Pancreas (tissue), 10 donors: ENCODE results near the gene GARIN5B. TPM values are rescaled to one million over a fixed set of nuclear protein-coding genes. Genes with fewer than 3 reads are reported as not detected.

Experiments
- ATAC-seq, 4 donors: fragments of 200-7000 bp; cut with Tn5 transposase; one replicate each; pipeline versions ENCODE4 v1.8.0 to v1.9.1; 2020; ENCODE audit warnings: mild to moderate bottlenecking in 4 of 4, moderate library complexity in 4 of 4
- DNase-seq, 6 donors: peaks; one replicate each; pipeline ENCODE4 v3.0.0-alpha.2; 2020
- FAIRE-seq: peaks from 2 replicates; lab custom pipeline; 2012; peaks lifted over from hg19 to GRCh38; lab: Jason Lieb, UNC
- H3K27ac ChIP-seq, 4 donors: fragments of 200-600 bp; sonication (generic); 1 replicate in 3 of 4; 2 replicates in 1 of 4; pipeline versions ENCODE4 v1.5.0 to v1.8.0; 2020
- H3K27me3 ChIP-seq, 4 donors: fragments of 200-600 bp; one replicate each; pipeline ENCODE4 v1.8.0; 2021
- H3K36me3 ChIP-seq, 3 donors: fragments of 200-600 bp; sonication (generic) in 1 of 3; one replicate each; pipeline versions ENCODE4 v1.5.0 to v1.8.0; 2020 to 2021
- H3K4me1 ChIP-seq, 3 donors: fragments of 200-600 bp; one replicate each; pipeline ENCODE4 v1.8.0; 2021
- H3K4me3 ChIP-seq, 4 donors: fragments of 200-600 bp; sonication (generic) in 2 of 4; one replicate each; pipeline versions ENCODE4 v1.5.0 to v1.8.0; 2020 to 2021
- H3K9me3 ChIP-seq, 4 donors: fragments of 200-600 bp; one replicate each; pipeline ENCODE4 v1.8.0; 2021
- WGBS, 2 donors: extraction: QIAGEN DNeasy Blood & Tissue Kit; methylation state at CpG; one replicate each; pipeline ENCODE4 v1.1.7; 2013; 5-methylcytosine and 5-hydroxymethylcytosine counted together
- intact Hi-C, 3 donors: fragments of 100-400 bp; cut with DNase I; formaldehyde crosslinking; loops; one replicate each; pipeline versions ENCODE4 v1.11.1 to v1.14.2; 2022
- polyA plus RNA-seq, 2 donors: library from polyadenylated mRNA; stranded (reverse); fragments of 200-250 nt; gene quantifications; one replicate each; pipeline ENCODE4 v1.2.3, GENCODE V29; 2013
- total RNA-seq, 6 donors: library from RNA; stranded (reverse); fragmentation: NEBNext Ultra II Directional in 4 of 6; extraction: Animal tissue kit (Norgen Biotek cat#: 25700) in 4 of 6; gene quantifications; one replicate each; pipeline versions ENCODE4 v1.2.1 to v1.2.4, GENCODE V29; 2021 to 2023
- TF ChIP-seq, protein P1 (sequence below), 4 donors: fragments of 200-600 bp; sonication (generic) in 3 of 4; IDR thresholded peaks; one replicate each; pipeline versions ENCODE4 v1.5.0 to v1.8.0; 2021; ENCODE audit warnings: antibody characterized with exemption in 4 of 4
- donor health status: healthy with polysubstance abuse.
- donor health status: DM: no; HTN: no; CAD: no; lungs with moderate emphysema.
- donor health status: DM: no; HTN: no; CAD: no.
- donor health status: control.
- donor health status: control.
- donor health status: Bipolar disorder and iron deficiency.
- donor health status: DM: yes; HTN: yes; CAD: no.
- donor health status: DM: no; HTN: no; CAD: no.
- donor health status: DM: no; HTN: no; CAD: no.
- donor health status: DM: yes; HTN: yes; CAD: no.

The GARIN5B gene
- total and polyA plus RNA-seq, 8 donors: not detected

DNA sequence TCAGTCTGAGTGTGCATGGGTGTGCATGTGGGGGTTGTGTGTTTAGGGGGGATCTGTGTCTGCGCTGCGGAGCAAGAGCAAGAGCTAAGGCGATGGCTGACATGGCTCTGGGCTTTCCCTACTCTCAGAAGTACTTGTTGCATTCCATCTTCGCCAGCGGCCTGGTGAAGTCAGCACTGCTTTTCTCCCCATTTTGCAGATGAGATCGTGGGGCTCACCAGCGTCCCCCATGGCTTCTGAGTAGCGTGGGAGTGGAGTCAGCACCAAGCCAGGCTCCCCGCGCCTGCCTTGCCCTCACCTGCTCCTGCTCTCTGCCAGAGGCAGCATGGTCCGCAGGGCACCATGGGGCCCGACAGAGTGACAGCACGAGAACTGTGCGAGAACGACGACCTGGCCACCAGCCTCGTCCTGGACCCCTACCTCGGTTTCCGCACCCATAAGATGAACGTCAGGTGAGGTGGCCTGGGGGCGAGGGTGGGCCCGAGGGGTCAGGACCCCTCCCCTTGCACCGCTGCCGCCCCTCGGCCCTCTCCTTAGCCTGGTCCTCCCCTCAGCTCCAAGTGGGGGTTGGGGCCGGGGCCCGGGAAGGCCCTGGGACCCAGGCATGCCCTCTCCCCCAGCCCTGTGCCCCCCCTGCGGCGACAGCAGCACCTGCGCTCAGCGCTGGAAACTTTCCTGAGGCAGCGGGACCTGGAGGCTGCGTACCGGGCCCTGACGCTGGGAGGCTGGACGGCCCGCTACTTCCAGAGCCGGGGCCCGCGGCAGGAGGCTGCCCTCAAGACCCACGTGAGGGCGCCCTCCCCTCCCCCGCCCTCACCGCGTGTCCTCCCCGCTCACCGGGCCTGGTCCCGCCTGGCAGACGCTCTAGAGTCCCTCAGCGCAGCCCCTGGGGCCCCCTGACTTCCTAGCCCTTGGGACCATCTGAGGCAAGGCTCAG lies 21.2 kb downstream of the GARIN5B start:
- DNase-seq (peak in 3 of 6 donors; percentile 28 to 80 (median 60)), ATAC-seq (no peak), FAIRE-seq (no peak)
- no peak overlapping the region for H3K27ac ChIP-seq
- no peaks in the 10 kb centered on the region for H3K9me3 ChIP-seq
- intact Hi-C loops: no loop called here
- no peaks in the 10 kb centered on the region for H3K4me1 ChIP-seq
- TF ChIP-seq, protein P1, sequence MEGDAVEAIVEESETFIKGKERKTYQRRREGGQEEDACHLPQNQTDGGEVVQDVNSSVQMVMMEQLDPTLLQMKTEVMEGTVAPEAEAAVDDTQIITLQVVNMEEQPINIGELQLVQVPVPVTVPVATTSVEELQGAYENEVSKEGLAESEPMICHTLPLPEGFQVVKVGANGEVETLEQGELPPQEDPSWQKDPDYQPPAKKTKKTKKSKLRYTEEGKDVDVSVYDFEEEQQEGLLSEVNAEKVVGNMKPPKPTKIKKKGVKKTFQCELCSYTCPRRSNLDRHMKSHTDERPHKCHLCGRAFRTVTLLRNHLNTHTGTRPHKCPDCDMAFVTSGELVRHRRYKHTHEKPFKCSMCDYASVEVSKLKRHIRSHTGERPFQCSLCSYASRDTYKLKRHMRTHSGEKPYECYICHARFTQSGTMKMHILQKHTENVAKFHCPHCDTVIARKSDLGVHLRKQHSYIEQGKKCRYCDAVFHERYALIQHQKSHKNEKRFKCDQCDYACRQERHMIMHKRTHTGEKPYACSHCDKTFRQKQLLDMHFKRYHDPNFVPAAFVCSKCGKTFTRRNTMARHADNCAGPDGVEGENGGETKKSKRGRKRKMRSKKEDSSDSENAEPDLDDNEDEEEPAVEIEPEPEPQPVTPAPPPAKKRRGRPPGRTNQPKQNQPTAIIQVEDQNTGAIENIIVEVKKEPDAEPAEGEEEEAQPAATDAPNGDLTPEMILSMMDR (IDR thresholded peaks at IDR 0.05): no peak
- peaks cover 0 to 4% (median 0%) of the 10 kb centered on the region in 3 donors for H3K36me3 ChIP-seq
- H3K4me3 ChIP-seq: peak overlapping the region in 1 of 4 donors; percentile 62
- WGBS, 2 donors: 84 to 92% methylated on average over 45 to 50 of the region's 50 CpGs
- no peaks in the 10 kb centered on the region for H3K27me3 ChIP-seq

DNA sequence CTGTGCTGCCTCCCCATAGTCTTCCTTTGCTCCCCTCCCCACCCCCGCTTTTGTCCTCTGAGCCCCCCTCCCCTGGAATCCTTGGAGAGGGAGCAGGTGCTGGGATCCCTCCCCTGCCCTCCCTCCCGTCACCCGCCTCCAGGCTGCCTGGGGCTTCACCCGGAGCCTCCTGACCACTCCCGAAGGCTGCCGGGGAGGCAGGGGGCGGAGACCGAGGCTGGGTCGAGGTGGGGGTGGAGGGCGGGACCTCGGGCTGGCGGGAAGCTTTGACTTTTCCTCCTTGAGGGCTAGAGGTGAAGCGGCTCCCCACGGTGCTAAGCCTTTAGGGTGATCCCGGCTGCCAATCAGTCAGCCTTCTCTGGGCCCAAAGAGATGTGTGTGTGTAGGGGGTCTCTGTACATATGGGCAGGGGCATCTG lies 21.9 kb downstream of the GARIN5B start:
- no peak for FAIRE-seq
- WGBS, 2 donors: 4 to 8% methylated on average over 15 of the region's 15 CpGs
- Histone ChIP-seq H3K36me3 (peaks cover 0 to 4% (median 0%) of the 10 kb centered on the region in 3 donors), H3K4me1 (no peaks in the 10 kb centered on the region), H3K9me3 (no peaks in the 10 kb centered on the region), H3K27ac (no peak overlapping the region), H3K27me3 (no peaks in the 10 kb centered on the region), H3K4me3 (peak overlapping the region in 3 of 4 donors; percentile 14 to 62 (median 57))
- intact Hi-C loops: no loop called here
- TF ChIP-seq, protein P1 (IDR thresholded peaks at IDR 0.05): no peak
- peak in 2 of 4 donors; percentile 9 to 18 for ATAC-seq
- peak; percentile 65 to 87 (median 81) for DNase-seq

DNA sequence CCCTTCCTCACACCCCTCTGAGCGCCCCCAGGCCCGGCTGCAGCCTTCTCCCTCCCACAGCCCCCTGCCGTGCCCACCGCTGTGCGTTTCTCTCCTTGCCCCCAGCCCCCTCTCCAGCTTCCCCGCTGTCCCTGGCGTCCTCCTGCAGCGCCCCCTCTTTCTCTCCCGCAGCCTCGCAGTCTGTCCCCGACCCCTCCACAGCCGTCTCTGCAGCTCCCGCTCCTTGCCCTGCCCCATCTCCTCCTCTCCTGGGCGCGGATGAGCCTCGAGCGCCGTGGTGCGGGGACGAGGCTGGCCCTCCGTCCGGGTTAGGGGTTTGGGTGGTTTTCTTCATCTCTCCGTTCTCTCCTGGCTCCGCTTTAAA lies 22.3 kb downstream of the GARIN5B start:
- Histone ChIP-seq H3K9me3 (no peaks in the 10 kb centered on the region), H3K36me3 (peaks cover 0 to 4% (median 0%) of the 10 kb centered on the region in 3 donors), H3K27ac (no peak overlapping the region), H3K4me3 (peak overlapping the region in 3 of 4 donors; percentile 14 to 62 (median 57)), H3K27me3 (no peaks in the 10 kb centered on the region), H3K4me1 (no peaks in the 10 kb centered on the region)
- TF ChIP-seq, protein P1 (IDR thresholded peaks at IDR 0.05): no peak
- ATAC-seq: no peak
- no peak for FAIRE-seq
- peak in 1 of 6 donors; percentile 28 for DNase-seq
- WGBS, 2 donors: 0 to 1% methylated on average over 23 to 24 of the region's 24 CpGs
- intact Hi-C loops: no loop called here

DNA sequence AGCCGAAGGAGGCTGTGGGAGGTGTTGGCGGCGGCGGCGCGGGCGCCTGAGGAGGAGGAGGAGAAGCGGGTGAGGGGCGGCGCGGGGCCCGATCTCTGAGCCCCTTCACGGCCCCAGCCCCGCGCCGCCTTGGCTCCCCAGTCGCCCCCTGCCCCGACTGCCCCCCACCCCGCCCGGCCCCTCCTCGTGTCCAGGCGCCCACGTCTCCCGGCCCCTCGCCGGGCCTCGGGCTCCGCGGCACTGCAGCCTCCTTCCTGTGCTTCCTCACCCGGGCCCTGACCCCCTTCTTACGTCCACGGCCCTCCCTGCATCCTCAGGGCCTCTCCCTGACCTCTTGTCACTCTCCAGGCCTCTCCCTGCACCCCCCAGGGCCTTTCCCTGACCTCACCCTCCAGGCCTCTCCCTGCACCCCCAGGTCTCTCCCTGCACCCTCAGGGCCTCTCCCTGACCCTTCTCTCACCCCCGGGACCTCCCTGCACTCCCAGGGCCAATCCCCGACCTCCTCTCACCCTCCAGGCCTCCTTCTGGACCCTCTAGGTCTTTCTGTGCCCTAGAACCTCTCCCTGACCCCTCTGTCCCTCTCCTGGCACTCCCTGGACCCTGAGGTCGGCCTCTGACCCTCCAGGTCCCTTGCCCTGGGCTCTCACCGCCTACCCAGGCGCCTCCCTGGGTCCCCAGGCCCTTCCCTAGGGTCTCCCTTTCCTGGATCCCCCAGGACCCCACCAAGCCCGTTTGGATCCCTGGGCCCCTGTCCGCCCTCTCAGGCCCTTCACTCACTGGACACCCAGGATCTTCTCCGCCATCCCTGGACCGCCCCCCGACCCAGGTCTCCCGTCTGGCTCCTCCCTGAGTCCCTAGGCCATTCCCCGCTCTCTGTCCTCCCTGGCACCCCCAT lies 22.9 kb downstream of the GARIN5B start:
- H3K36me3 ChIP-seq: peaks cover 0 to 4% (median 0%) of the 10 kb centered on the region in 3 donors
- TF ChIP-seq, protein P1 (IDR thresholded peaks at IDR 0.05): no peak
- intact Hi-C loops: no loop called here
- no peak for ATAC-seq
- peak overlapping the region; percentile 62 to 98 (median 89) for H3K27ac ChIP-seq
- 2 to 4% methylated on average over 19 to 31 of the region's 44 CpGs for WGBS, 2 donors
- no peak for FAIRE-seq
- H3K9me3 ChIP-seq: no peaks in the 10 kb centered on the region
- no peaks in the 10 kb centered on the region for H3K4me1 ChIP-seq
- peak overlapping the region; percentile 35 to 62 (median 55) for H3K4me3 ChIP-seq
- peak in 5 of 6 donors; percentile 43 to 79 (median 46) for DNase-seq
- H3K27me3 ChIP-seq: no peaks in the 10 kb centered on the region
